ENCODE data around the gene COL4A3.
A peak's percentile ranks its signal among the peaks of the same experiment; 100 is the strongest.

Gene COL4A3

DNA sequence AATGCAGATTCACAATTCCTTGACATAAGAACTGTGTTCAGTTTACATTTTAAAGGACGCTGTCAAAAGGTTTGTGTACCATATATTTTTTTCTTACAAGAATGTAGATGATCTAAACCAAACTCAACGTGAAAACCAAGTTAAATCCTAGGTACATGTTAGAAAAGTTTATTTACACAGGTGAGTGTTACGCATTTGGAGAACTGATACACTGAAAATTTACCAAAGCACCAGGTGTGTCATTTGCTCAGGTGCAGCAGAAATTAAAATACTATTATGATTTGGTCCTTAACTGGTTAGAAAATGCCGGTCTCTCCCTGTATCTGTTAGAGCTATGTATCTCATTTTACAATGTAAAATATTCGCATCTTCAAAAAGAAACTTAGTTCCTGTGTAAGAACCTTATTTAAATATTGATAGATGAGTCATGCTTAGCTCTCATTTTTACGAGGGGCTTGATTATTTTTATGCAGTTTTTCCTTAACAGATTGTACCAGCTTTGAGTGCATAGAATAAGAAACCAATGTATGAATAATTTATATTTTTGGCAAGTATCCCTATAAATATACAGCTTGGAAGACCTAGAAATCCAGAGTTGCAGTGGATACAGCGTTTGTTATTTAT, 185.7 kb downstream of the COL4A3 start:
- peak; percentile 5 for DNase-seq

GRCh38 chr2:227351639-227352038, 187.2 kb downstream of the COL4A3 start:
- no peak for DNase-seq

DNA sequence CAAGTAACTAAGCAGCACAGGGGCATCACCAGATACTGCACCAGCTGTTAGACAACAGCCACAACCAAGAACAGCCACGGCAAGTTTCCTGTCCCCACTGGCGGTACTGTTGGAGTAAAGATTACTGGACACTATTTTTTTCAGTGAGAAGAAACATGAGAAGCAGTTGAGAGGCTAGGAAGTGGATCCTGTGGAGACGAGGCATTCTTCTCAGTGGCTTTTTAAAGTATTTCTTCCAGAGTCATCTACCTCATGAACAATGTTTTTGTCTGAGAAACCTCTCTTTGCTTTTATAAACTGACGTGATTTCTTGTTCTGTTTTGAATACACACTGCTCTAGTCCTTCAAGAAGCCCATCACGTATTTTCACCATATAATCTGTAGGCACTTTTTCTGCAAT, 195.9 kb downstream of the COL4A3 start:
- DNase-seq, result no peak

DNA sequence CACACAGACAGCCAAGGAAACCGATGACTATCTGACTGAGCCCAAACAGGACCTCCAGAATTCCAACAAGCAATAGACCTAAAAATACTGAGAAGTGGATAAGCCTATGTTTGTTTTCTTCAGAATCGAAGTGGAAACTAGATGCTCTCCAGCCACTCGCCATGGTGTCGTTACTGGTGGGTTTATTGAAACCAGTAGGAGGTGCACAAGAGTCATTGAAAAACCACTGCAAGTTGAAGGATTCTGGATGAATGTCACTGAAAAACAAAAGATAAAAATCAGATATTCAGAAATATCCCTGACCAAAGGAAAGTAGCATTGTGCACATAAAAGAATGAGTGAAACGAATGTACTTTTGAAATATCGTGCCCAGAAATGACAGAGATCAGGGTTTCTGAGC, 199.3 kb downstream of the COL4A3 start:
- no peak for DNase-seq
